ENCODE measurements around the gene UNC13D. TPM values are rescaled to one million over a fixed set of nuclear protein-coding genes. Genes with fewer than 3 reads are reported as not detected.
A peak's percentile ranks its signal among the peaks of the same experiment; 100 is the strongest.

Gene UNC13D
- total RNA-seq, 1 experiment from 2014 or later: 20.2 TPM

- ATAC-seq (no peak), DNase-seq (ENCODE audit: low read depth, low spot score) (no peak)
- POLR2A ChIA-PET: interaction anchor here (0.6 to 5.0 kb wide), 87 partner anchors 9 to 509 kb away, joined by 3 to 83 read pairs (median 4); partner anchors contain the start of genes FBF1, GALK1, ITGB4 and MIF4GD
- peak overlapping the region; percentile 47 for H3K4me2 ChIP-seq (ENCODE audit: low read length)
- TF ChIP-seq SP1 (IDR thresholded peaks at IDR 0.05; ENCODE audit: low read depth) (no peak), ATF3 (IDR thresholded peaks at IDR 0.05) (no peak), POLR2A (IDR thresholded peaks at IDR 0.05; ENCODE audit: borderline replicate concordance, extremely low read depth, insufficient read depth, insufficient read length) (no peak), SIN3A (IDR thresholded peaks at IDR 0.05; ENCODE audit: low read depth) (no peak), FOSL1 (IDR thresholded peaks at IDR 0.05; ENCODE audit: low read depth) (no peak), ZFX (IDR thresholded peaks at IDR 0.05) (no peak)
- H3K27me3 ChIP-seq (ENCODE audit: insufficient read depth, low read length): no peaks in the 10 kb centered on the region
- peaks cover 31% of the 10 kb centered on the region for H4K20me1 ChIP-seq (ENCODE audit: insufficient read depth)
- CTCF ChIA-PET: interaction anchor here (0.7 to 1.5 kb wide), 12 partner anchors 7 to 179 kb away, joined by 3 to 8 read pairs (median 3); partner anchors contain the start of genes SMIM5 and WBP2
- no peaks in the 10 kb centered on the region for H3K9me2 ChIP-seq (ENCODE audit: insufficient read depth)
- RAD21 ChIA-PET (ENCODE audit: low non-redundant PET in 1 of 2, low total read pairs in 2 of 2, uncharacterized antibody in 2 of 2, unreplicated experiment in 2 of 2): interaction anchor here (0.6 to 1.0 kb wide), 5 partner anchors 15 to 75 kb away, joined by 3 to 4 read pairs (median 3); partner anchors contain the start of genes GALK1 (in 1 of the 2) and WBP2 (in 1 of the 2)
- peaks cover 30% of the 10 kb centered on the region for H3K79me2 ChIP-seq (ENCODE audit: insufficient read depth, low read length)
- peak overlapping the region; percentile 39; the same call in 1 of the 2 replicates for H3K27ac ChIP-seq (ENCODE audit: low read depth, low read length)
- H3K9me3 ChIP-seq (ENCODE audit: control insufficient read depth in 1 of 2, insufficient read depth in 1 of 2, low read depth in 1 of 2, low read length in 2 of 2): no peaks in the 10 kb centered on the region
- no peak overlapping the region for H3K9ac ChIP-seq (ENCODE audit: low read length)
- H2AFZ ChIP-seq (ENCODE audit: low read depth, low read length, poor library complexity, severe bottlenecking): peak overlapping the region; percentile 82
- peak overlapping the region in 1 of 2 experiments; percentile 84; a peak in 1 of 4 replicates for H3K4me3 ChIP-seq (replicated peaks in 1 of 2; ENCODE audit: low read depth in 1 of 2, low read length in 2 of 2)
- BruUV-seq (replicated peaks): no TSS peak
- H3K36me3 ChIP-seq (ENCODE audit: control insufficient read depth in 1 of 2, insufficient read depth in 2 of 2, low read length in 2 of 2): peaks cover 16 to 33% of the 10 kb centered on the region in 2 experiments
- H3K4me1 ChIP-seq (ENCODE audit: control insufficient read depth in 1 of 2, insufficient read depth in 2 of 2, low read length in 2 of 2): peaks cover 35 to 76% of the 10 kb centered on the region in 2 experiments
- intact Hi-C loops (cut with micrococcal nuclease): loop anchor here (2.0 to 5.0 kb wide), 2 partner anchors 75 to 97 kb away; partner anchors contain the start of genes TRIM47 and WBP2
Measured at GRCh38 chr17:75779987-75780889, 64.0 kb downstream of the UNC13D start.
